HuH-7 (cell line): ENCODE results near the gene EPAS1.
"Not testable (repeated sequence)": the region's sequence is repeated elsewhere in the genome, so short reads cannot be mapped to it uniquely, and the experiment has no call there.

Source experiments
- DNase-seq: peaks from one replicate; pipeline ENCODE4 v3.0.0; 2011; ENCODE audit warnings: low spot score

The EPAS1 gene

DNA sequence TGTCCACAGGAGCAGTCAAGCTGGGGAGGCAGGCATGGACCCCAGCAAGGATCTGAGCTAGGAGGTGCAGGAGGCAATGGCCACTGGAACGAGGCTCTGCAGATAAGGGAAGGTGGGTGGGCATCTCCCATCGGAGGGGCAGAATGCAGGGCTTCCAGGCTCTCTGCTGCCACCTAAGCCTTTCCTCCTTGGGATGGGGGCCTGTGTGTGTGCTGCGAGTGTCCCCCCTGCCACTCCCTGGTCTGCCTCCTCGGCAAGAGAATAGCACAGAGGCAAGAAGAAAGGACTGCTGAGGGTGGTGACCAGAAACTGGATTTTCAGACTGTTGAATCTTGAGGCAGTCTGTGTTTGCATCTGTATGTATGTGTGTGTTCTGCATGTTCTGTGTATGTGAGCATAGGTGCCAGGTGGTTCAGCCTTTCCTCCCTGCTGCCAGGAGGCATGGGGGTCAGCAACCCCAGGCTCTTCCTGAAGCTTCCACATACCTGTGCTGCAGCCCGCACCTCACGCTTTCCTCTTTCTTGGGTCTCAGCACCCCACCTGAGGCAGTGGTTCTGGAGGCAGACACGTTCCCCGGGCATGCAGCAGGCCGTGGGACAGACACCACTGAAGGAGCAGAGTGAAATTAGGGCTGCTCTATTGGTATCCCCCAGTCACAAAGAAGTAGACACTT, 86.7 kb downstream of the EPAS1 start:
- no peak for DNase-seq

DNA sequence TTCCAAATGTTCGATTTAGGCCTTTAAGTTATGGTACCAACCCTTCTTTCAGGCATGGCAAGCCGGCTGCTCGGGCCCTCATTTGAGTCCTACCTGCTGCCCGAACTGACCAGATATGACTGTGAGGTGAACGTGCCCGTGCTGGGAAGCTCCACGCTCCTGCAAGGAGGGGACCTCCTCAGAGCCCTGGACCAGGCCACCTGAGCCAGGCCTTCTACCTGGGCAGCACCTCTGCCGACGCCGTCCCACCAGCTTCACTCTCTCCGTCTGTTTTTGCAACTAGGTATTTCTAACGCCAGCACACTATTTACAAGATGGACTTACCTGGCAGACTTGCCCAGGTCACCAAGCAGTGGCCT, 87.2 kb downstream of the EPAS1 start:
- no peak for DNase-seq

DNA sequence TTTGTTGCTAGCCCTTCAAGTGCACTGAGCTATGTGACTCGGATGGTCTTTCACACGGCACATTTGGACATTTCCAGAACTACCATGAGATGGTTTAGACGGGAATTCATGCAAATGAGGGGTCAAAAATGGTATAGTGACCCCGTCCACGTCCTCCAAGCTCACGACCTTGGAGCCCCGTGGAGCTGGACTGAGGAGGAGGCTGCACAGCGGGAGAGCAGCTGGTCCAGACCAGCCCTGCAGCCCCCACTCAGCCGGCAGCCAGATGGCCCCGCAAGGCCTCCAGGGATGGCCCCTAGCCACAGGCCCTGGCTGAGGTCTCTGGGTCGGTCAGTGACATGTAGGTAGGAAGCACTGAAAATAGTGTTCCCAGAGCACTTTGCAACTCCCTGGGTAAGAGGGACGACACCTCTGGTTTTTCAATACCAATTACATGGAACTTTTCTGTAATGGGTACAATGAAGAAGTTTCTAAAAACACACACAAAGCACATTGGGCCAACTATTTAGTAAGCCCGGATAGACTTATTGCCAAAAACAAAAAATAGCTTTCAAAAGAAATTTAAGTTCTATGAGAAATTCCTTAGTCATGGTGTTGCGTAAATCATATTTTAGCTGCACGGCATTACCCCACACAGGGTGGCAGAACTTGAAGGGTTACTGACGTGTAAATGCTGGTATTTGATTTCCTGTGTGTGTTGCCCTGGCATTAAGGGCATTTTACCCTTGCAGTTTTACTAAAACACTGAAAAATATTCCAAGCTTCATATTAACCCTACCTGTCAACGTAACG, 88.8 kb downstream of the EPAS1 start:
- no peak for DNase-seq

DNA sequence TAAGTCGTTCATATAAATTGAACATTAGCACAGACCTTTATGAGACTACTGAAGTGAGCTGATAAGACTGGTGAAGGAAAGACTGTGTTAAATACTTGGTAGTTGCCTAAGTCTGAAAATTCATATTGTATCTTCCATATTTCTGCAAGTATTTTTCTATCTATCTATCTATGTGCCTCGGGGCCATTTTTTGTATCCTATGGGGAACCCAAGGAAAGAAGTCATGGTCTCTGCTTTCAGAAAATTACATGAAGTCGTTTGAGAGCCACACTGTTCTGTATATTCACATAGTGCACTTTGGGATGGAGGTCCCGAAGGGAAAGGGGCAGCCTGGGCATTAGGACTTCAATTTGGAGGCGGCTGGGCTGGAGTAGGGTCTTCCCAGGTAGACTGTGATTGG, 89.6 kb downstream of the EPAS1 start:
- no peak for DNase-seq

DNA sequence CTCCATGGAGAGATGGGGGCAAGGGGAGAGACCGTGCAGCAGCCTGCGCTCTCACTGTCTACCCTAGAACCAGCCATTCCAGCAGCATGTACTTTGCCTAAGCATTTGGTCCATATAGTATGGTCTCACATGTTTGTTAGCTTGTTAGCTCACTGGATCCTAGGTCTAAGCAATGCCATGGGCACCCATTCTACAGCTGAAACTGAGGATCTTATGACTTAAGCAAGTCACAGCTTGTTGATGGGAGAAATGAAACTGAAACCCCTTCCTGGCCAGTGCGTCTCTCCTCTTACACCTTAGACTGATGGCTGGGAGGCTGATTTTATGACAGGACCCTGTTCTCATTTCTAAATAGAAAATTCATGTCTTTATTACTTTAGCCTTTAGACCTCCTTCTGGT, 90.1 kb downstream of the EPAS1 start:
- DNase-seq, result no peak

DNA sequence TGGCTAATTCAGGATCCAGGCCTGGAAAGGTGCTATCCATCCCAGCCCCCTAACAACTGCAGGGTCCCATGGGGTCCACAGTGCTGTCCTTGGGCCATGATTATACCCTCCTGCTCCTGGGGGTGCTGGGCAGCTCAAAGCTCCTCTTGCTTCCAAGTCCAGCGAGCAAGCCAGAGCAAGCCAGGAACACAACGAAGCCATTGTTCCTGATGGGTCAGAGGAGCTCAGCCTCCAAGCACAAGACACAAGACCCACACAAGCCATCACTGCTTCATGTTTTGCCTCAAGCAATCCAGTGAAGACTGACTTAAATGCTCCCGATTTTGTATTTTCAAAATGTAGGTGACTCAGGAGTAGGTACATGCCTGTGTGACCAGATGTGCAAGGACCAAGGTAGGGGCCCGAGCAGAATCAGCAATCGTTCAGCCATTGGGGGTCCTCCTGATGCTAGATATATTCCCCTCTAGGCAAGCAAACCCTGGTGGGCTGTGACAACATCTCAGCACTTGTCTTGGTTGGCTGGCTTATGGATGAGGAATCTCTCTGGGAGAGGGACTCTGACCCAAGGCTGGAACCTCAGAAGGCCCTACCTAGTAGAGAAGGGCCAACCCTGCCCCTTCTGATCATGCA, 90.8 kb downstream of the EPAS1 start:
- DNase-seq, result no peak

DNA sequence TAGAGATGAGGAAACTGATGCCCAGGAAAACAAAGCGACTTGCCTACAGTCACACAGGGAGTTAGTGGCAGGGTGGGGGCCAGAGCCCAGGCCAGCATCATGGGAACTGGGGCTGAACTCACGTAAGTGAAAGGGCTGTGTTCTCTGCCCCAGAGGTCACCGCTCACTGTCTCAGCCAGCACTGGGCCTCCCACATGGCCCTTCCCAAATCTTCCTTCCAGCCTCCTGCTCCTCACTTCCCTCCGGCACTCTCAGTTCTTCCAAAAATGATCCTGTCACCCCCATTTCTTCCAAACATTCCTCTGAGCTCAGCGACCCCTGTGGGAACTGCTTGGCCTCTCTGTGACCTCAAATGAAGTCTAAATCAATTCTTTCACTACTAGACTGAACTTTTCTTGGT, 91.7 kb downstream of the EPAS1 start:
- DNase-seq, result no peak

DNA sequence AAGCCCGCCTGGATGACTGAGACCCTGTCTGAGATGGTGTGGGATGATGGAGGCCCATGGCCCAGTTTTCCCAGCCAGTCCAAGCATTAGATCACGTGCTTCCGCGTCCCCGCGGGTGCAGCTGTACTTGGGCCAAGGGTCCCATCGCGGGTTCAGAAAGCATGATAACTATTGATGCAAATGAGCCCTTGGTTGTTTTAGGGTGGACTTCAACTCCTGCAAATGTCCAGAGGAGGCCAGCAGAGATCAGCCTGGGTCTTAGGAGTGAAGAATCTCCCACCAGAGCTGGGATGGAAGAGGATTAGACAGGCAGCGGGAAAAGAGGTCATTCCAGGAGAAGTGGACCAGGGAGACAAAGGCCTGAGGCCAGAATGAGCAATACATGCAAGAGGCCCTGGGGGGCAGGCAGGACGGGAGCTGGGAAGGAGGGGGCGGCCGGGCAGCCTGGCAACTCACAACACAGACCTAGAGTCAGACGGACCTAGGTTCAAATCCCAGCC, 92.3 kb downstream of the EPAS1 start:
- no peak for DNase-seq

DNA sequence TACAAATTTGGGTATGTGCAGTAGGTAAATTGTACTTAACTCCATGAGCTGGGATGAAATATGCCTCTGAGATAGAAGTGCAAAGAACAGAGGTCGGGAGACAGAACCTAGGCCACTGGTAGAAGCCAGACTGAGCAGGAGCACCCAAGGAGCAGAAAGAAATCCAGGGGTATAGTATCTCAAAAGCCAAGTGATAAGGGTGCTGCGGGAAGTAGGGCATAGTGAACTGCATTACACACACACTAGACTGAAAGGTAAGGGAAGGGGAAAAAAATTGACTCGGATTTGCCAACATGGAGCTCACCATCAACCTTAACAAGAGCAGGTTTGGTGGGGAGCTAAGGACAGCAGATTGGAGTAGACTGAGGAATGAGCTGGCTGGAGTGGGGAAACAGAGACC, 92.8 kb downstream of the EPAS1 start:
- DNase-seq, result no peak

DNA sequence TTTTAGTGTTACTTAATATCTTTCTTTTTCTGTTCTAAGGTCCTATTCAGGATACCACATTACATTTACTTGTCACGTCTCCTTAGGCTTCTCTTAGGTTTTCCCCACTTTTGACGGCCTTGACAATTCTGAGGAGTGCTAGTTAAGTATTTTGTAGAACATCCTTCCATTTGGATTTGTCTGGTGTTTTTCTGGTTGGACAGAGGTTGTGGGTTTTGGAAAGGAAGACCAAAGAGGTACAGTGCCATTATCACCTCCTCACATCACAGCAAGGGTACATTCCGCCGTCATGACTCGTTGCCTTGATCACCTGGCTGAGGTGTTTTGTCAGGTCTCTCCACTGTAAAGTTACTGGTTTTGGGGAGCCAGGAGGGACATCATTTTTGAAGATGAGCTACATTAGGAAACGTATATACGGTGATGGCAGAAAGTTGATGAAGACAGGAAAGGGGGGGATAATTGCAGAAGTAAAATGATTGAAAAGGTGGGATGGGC, 93.7 kb downstream of the EPAS1 start:
- DNase-seq, result no peak

DNA sequence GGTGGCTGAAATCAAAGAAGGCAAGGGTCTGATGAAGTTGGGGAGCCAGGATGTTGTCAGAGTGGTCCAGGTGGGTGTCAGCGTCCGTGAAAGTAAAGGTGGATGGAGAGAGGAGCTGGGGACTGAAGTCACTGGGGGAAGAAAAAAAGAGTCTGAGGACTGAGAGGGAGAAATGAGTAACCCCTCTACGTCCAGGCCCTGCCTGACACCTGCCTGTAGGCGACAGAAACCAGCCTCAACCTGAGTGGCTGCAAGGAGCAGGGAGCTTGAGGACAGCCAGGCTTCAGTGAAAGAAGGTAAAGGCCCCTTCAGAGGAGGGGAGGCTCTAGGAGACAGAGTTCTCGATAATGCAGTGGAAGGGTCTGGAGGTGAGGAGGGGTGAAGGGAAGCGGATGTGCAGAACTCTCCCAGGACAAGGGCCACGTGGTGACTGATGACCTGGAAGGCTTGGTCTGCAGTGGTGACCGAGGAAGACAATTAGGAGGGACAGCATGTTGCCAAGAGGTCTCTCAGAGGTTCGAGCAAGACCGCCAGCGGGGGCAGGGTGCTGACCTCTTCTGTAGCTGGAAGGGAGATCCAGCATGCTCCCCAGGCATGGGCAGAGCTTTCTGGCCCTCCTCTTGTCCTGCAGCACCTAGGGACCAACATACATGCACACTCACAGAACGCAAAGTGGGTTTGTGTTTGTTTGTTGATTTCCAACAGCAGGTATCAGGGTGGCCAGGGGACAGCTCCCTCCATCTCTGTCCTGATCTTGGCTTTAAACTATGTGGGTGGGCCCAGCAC, 95.5 kb downstream of the EPAS1 start:
- no peak for DNase-seq

DNA sequence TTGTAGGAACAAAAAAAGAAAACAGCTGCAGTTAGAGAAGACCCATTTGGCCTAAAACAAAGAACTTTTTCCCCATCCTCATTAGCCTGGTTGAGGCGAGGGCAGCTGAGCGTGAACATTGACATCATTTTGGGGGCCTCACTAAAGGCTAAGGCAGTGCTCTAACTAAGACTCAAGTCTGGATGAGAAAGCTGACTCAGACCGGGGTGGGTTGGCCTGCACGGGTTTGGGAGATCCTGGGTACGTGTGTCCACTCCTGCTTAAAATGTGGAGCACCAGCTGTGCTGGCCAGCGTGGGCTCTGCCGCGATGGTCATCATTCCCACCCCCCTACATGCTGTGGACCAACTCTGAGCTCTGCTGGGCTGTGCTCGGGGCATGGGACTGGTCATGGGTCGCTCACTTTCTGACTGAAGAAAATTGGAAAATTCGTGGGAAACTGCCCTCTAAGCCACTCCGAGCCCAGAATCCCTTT, 96.2 kb downstream of the EPAS1 start:
- DNase-seq, result no peak

DNA sequence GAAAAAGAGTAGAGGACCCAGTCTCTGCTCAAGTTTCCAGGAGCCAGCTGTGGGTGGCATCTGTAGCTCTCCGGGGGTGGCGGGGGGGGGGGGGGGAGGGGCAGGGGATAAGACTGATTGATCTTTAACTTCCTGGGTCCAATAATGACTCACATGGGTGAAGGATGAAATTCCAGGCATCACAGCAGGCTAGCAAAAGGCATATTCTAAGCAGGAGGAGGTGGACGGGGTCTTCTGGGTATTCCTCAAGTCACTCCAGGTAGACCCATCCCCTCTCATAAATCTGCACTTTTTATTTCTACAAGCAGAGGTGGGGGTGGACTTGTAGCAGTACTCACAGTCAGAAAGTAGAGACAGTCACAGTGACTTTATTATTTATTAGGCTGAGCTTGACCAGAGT, 96.7 kb downstream of the EPAS1 start:
- DNase-seq, result no peak

DNA sequence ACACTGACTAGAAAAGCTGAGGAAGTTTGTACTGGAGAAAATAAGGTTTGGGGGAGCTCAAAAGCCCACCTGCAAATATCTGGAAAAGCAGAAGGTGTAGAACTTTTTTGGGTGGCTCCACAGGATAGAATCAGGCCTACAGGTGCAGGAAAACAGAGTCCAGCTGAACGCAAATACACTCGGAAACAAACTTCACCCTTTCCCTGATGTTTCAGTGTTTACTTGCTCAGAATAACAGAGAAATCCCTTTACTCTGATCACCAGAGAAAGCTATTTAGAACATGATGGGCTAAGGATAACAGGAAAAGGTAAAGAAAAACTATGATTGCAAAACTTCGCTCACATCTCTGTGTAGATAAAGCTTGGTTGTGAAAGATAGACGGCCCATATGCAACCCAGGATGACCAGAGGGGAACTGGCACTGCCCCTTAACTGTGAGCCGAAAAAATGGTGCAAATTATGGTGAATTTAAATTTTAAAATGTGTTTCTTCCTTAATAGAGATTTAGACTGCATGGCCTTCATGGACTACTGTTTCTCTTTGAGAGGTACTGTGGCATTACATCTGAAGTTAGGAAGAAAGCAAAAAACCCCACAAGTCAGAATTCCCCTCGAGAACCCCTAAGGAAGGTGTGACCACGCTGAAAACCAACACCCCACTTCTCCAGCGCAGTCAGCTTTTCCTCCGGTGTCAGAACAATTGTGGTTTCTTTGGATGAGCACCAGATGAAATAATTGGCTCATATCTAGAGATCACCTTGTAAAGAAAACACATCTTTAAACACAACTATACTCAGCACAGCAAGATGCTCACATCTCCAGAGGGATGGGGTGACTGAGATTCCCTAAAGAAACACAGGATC, 97.7 kb downstream of the EPAS1 start:
- peak; percentile 23 for DNase-seq

DNA sequence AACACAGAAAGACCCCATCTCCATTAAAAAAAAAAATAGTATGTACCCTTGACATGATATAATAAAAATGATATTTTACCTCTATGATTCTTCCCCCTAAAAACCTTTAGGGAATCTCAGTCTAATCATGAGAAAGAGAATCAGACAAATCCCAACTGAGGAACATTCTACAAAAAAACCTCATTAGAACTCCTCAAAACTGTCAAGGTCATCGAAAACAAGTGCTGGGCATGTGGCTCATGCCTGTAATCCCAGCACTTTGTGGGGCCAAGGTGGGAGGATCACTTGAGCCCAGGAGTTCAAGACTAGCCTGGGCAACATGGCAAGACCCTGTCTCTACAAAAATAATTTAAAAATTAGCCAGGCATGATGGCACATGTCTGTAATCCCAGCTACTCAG, 98.5 kb downstream of the EPAS1 start:
- DNase-seq, result not testable (repeated sequence)

DNA sequence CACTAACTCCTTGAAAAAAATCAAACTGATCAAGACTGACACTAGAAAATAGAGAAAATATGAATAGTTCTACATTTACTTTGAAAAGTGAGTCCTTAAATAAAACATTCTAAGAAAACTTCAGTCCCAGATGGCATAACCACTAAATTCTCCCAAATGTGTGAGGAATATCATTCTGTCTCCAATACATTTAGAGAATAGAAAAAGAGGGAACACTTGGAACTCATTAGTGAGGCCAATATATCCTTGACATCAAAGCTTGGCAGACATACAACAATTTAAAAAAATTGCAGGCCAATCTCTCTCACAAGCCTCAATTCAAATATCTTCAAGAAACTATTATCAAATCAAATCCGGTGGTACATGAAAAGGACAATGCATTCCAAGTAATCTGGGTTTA, 102.8 kb downstream of the EPAS1 start:
- DNase-seq, result no peak

DNA sequence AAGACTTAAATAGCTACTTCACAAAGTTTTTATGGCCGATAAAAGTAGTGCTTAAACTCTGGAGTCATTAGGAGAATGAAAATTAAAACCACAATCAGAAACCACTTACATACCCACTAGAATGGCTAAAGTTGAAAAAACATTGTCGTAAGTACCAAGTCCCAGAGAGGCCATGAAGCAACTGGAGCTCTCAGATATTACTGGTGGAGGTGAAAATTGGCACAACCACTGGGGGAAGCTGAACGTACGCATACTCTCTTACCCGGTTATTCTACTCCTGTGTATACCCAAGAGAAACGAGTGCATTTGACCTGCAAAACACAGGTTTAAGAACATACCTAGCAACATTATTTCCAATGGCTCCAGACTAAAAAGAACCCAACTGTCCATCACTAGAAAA, 105.7 kb downstream of the EPAS1 start:
- no peak for DNase-seq

DNA sequence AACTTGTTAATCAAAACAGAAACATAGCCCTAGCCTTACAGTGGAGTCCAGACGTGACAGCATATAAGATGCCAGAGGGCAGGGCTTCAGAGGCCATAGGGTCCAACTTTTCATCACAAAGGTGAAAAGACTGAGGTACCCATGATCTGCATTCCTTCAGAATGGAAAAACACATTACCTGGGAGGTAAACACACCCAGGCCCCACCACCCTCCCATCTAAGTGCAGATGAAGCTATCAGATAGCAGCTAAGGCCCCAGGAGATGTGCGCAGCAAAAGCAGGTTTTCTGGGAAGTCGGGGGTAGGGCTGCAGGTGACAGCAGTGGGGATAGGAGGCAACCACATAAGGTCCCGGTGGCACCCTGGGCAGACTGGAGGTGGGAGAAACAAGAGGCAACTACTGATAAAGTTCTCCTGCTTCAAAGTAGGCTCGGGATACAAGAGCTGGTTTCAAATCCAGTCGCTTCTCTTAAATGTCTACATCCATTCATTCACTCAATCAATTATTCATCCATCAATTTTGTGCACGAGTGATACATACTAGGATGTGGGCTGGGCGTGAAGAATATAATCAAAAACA, 107.1 kb downstream of the EPAS1 start:
- no peak for DNase-seq

DNA sequence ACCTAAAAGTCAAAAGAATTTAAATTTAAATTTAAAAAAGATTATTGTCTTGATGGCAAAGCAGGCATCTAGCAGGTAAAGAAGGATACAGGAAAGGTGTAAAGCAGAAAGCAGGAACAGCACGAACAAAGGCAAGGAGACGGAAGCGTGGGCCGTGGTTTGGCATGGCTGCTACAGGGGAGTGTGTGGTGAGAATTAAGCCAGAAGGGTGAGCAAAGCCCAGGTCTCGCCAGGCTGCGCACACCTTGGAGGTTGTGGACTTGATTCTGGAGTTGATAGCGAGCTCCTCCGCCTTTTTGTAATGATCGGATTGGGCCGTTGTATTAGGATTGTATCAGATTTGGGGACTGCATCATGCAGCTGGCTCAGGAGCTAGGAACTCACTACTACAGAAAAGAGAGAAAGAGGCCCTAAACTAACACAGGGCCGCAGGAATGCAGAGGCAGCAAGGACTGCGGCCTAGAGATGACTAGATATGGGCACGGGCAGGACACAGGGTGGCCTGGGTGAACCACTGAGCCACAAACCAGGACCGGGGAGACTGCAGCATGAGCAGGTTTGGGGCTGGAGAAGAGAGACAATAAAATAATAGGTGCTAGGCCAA, 110.7 kb downstream of the EPAS1 start:
- no peak for DNase-seq

DNA sequence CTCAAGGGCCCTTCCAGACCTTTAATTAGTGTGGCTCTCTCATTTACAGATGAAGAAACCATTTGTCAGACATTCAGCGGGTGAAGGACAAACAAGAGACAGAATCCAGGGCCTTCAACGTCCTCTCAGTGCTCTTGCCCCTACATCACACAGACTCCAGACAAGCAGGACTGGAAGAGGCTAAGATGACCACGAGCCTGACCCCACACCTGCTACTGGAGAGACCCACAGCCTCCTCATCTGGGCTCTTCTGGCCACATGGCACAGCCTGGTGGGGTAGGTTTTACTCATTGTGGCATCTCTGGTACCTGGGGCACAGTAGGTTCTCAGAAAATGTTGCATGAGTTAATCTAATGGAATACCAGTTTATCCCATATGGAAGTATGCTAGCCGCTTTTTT, 112.5 kb downstream of the EPAS1 start:
- DNase-seq, result no peak
